Type B pancreatic cell (in vitro differentiated cells): Measurements from ENCODE around the gene STEAP3. TPM values are rescaled to one million over a fixed set of nuclear protein-coding genes. Genes with fewer than 3 reads are reported as not detected.

Source experiments
- DNase-seq: peaks from one replicate; pipeline ENCODE4 v3.0.0; 2021; ENCODE audit warnings: mixed read lengths; ENCODE audit not compliant: unreplicated experiment; ENCODE audit errors: extremely low spot score
- H3K27ac Mint-ChIP-seq: 2 replicates; pipeline ENCODE4 v1.8.0; 2021; ENCODE audit warnings: mild to moderate bottlenecking, mixed read lengths
- H3K27me3 Mint-ChIP-seq: 2 replicates; pipeline ENCODE4 v1.8.0; 2021; ENCODE audit warnings: mixed read lengths
- H3K36me3 Mint-ChIP-seq: 2 replicates; pipeline ENCODE4 v1.8.0; 2021; ENCODE audit warnings: mixed read lengths
- H3K4me1 Mint-ChIP-seq: one replicate; pipeline ENCODE4 v1.8.0; 2021; ENCODE audit warnings: mixed read lengths; ENCODE audit not compliant: unreplicated experiment
- H3K4me3 Mint-ChIP-seq: 2 replicates; pipeline ENCODE4 v1.8.0; 2021; ENCODE audit warnings: mild to moderate bottlenecking, mixed read lengths
- H3K9me3 Mint-ChIP-seq: 2 replicates; pipeline ENCODE4 v1.8.0; 2021; ENCODE audit warnings: mixed read lengths
- total RNA-seq: library from RNA; stranded (reverse); gene quantifications from 2 replicates; pipeline ENCODE4 v1.2.1, GENCODE V29; 2021; ENCODE audit warnings: low replicate concordance
- TF ChIP-seq, protein P1 (sequence below): fragments of 200-600 bp; sonication (generic); conservative IDR thresholded peaks from 2 replicates; pipeline ENCODE4 v1.5.0; 2021; ENCODE audit warnings: antibody characterized with exemption, mild to moderate bottlenecking

STEAP3 gene
- total RNA-seq, 1 donor from 2014 or later = 19.0 TPM

DNA sequence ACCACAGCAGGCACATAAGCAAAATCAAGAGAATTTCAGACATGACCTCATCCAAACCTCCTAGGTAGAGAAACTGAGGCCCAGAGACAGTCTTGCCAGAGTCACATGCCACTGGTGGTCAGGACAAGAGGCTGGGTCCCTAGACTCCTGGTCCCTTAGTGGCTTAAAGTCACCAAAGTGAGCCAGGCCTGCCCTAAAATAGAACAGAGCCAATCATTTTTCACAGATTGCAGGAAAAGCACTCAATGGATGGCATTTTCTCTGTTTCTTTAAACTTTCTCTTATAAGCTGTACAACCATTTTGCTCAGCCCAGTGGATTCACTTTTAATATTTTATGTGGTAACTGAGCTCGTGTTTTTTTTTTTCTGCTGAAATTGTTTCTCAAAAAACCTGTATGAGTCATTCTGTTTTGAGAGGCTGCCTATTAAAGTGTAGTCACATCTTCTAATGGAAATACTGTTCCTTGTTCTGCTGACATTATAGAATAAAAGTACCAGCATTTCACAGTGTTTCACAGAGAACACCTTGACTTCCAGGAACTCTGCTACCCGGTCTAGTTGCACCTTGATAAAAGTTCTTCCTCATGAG is 29.6 kb downstream of the STEAP3 start:
- Mint-ChIP-seq H3K4me1 (peaks cover 28% of the 10 kb centered on the region), H3K4me3 (no peak overlapping the region), H3K27me3 (no peaks in the 10 kb centered on the region), H3K27ac (peak overlapping the region; percentile 46), H3K36me3 (no peaks in the 10 kb centered on the region), H3K9me3 (no peaks in the 10 kb centered on the region)
- DNase-seq = no peak
- TF ChIP-seq, protein P1, sequence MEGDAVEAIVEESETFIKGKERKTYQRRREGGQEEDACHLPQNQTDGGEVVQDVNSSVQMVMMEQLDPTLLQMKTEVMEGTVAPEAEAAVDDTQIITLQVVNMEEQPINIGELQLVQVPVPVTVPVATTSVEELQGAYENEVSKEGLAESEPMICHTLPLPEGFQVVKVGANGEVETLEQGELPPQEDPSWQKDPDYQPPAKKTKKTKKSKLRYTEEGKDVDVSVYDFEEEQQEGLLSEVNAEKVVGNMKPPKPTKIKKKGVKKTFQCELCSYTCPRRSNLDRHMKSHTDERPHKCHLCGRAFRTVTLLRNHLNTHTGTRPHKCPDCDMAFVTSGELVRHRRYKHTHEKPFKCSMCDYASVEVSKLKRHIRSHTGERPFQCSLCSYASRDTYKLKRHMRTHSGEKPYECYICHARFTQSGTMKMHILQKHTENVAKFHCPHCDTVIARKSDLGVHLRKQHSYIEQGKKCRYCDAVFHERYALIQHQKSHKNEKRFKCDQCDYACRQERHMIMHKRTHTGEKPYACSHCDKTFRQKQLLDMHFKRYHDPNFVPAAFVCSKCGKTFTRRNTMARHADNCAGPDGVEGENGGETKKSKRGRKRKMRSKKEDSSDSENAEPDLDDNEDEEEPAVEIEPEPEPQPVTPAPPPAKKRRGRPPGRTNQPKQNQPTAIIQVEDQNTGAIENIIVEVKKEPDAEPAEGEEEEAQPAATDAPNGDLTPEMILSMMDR = no peak

DNA sequence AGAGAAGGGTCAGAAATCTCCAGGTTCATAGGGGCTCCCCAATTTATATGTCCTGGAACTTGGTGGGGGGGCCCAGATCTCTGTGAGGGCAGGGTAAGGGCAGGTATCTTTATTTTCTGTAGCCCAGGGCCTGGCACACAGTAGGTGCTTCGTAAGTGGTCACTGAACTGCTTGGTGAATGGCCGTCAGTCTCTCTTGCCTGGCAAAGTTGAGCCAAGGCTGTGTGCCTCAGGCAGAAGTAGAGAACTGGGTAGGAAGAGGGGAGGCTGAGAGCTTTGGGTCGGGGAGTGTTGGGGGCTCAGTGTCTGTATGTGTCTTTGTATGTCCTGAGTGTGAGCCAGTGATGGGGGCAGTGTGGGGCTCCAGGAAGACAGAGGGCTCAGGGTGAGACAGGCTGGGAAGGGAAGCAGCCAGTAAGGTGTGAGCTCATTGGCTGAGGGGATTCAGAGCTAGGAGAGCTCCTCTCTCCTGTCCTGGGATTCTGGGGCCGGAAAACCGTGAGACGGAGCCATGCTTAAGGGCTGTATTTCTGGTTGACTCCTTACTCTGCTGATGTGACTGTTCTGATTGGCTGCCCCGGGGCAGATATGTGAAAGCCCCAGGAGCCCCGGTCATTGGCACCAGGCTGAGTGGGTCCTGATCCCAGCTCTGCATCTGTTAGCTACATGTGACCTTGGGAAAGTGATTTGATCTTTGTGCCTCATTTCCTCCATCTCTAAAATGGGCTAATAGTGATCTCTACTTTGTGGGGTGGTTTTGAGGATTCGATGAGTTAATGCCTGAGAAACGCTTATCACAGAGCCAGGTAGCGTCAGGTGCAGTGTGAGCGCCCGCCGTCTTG is 30.3 kb downstream of the STEAP3 start:
- H3K4me3 Mint-ChIP-seq = no peak overlapping the region
- no peaks in the 10 kb centered on the region for H3K27me3 Mint-ChIP-seq
- no peaks in the 10 kb centered on the region for H3K9me3 Mint-ChIP-seq
- no peak for DNase-seq
- no peaks in the 10 kb centered on the region for H3K36me3 Mint-ChIP-seq
- peaks cover 30% of the 10 kb centered on the region for H3K4me1 Mint-ChIP-seq
- no peak overlapping the region for H3K27ac Mint-ChIP-seq
- TF ChIP-seq, protein P1 = no peak

DNA sequence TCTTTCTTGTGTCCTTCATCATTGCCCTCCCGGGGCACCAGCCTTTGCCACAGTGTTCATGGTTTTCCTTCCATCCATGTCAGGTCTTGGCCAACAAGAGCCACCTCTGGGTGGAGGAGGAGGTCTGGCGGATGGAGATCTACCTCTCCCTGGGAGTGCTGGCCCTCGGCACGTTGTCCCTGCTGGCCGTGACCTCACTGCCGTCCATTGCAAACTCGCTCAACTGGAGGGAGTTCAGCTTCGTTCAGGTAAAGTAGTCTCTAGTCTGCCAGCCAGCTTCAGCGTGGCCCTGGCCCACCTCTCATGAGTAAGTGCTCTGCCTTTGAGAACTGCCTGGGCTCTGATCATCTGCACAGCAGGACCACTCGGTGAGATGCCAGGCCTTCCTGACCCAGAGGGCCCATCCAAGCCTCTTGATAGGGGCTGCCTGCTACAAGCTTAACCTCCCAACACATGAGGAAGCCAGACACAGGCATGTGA is 31.0 kb downstream of the STEAP3 start:
- no peak overlapping the region for H3K27ac Mint-ChIP-seq

DNA sequence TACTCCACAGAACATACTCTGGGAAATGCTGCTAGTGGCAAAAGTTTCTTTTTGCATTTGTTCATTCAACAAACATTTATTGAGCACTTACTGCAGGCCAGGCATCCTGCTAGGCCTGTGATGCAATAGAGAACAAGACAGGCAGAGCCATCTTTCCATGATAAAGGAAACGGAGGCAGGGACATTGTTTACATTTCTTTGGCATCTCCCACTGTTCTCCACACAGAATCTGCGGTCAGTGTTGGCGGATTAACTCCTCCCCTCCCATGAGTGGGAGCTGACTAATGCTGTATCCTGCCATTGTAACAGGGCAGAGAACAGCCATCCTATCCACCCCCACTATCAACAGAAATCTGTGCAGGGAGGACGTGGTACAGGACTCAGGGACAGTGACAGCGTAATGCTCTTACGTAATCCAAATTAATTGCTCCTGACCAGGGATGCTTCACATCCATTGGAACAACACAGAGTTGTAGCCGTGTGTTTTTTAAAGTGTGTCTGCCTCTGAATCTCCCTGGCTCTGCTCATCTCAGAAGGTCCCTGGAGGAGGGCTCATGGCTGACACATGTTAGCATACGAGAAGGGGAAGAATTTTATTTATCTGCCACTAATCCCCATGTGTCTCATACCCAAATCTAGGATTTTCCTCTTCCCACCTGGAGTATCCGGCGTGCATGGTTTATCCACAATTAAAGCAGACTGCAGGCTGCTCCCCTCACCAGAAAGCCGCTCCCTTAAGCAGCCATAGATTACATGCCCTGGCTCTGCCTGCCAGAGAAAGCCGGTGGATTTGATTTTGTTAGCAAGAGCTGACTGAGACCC is 32.3 kb downstream of the STEAP3 start:
- Mint-ChIP-seq H3K27ac (peak overlapping the region; percentile 77), H3K9me3 (no peaks in the 10 kb centered on the region), H3K27me3 (no peaks in the 10 kb centered on the region), H3K4me1 (peaks cover 29% of the 10 kb centered on the region), H3K4me3 (no peak overlapping the region), H3K36me3 (no peaks in the 10 kb centered on the region)
- TF ChIP-seq, protein P1 = no peak
- DNase-seq = no peak

More for the DNA sequence above, 31.0 kb downstream of the STEAP3 start:
- Mint-ChIP-seq H3K9me3 (no peaks in the 10 kb centered on the region), H3K27me3 (no peaks in the 10 kb centered on the region), H3K4me3 (no peak overlapping the region), H3K36me3 (no peaks in the 10 kb centered on the region), H3K4me1 (peaks cover 36% of the 10 kb centered on the region)
- no peak for DNase-seq
- TF ChIP-seq, protein P1 = no peak

DNA sequence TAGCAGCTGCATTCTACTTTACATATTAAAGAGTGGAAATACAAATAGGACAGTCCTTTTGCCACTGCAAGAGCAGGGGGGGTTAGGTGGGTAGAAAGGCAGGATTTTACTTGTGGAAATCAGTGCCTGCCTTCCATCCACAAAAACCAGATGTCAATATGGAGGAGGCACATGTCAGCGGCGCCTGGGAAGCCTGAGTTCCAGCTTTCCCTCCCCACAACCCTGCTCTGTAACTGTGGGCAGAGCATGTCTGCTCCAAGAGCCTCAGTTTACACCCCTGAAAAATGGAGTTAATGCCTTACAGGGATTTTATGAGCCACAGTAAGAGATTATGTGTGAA is 32.9 kb downstream of the STEAP3 start:
- peak overlapping the region; percentile 77 for H3K27ac Mint-ChIP-seq

More for the DNA sequence above, 32.9 kb downstream of the STEAP3 start:
- Mint-ChIP-seq H3K4me1 (peaks cover 29% of the 10 kb centered on the region), H3K9me3 (no peaks in the 10 kb centered on the region), H3K4me3 (no peak overlapping the region), H3K27me3 (no peaks in the 10 kb centered on the region), H3K36me3 (no peaks in the 10 kb centered on the region)
- no peak for DNase-seq
- TF ChIP-seq, protein P1 = no peak
